Natural killer cell (primary cell): Measurements from ENCODE around the gene STUM. TPM values are rescaled to one million over a fixed set of nuclear protein-coding genes. Genes with fewer than 3 reads are reported as not detected.

Experiments used
- ATAC-seq, 3 donors: fragments of 150-1000 bp in 2 of 3; fragments of 200-7000 bp in 1 of 3; cut with Tn5 transposase; 1 replicate in 1 of 3; 2 replicates in 2 of 3; pipeline ENCODE4 v1.10.0; 2021; ENCODE audit warnings: mild to moderate bottlenecking in 2 of 3, moderate library complexity in 2 of 3
- DNase-seq, 2 donors: peaks; one replicate each; pipeline versions ENCODE4 v3.0.0 to v3.0.0-alpha.2; 2013 to 2021; ENCODE audit warnings: mixed read lengths in 1 of 2
- H3K27ac ChIP-seq: one replicate; pipeline ENCODE4 v1.5.1; 2013; ENCODE audit warnings: mild to moderate bottlenecking, low read length
- H3K27me3 ChIP-seq: one replicate; pipeline ENCODE4 v1.6.1; 2013; ENCODE audit warnings: low read length; ENCODE audit not compliant: control insufficient read depth, insufficient read depth
- H3K36me3 ChIP-seq: one replicate; pipeline ENCODE4 v1.6.1; 2013; ENCODE audit warnings: low read length; ENCODE audit not compliant: control insufficient read depth, insufficient read depth
- H3K4me1 ChIP-seq: one replicate; pipeline ENCODE4 v1.6.1; 2013; ENCODE audit warnings: low read length; ENCODE audit not compliant: control insufficient read depth, insufficient read depth
- H3K4me3 ChIP-seq: one replicate; pipeline ENCODE4 v1.5.1; 2013; ENCODE audit warnings: low read length
- H3K9me3 ChIP-seq: one replicate; pipeline ENCODE4 v1.6.1; 2013; ENCODE audit warnings: low read length; ENCODE audit not compliant: control insufficient read depth, insufficient read depth
- H3K27ac Mint-ChIP-seq, 2 donors: one replicate each; pipeline ENCODE4 v1.8.0; 2022; ENCODE audit warnings: mild to moderate bottlenecking in 2 of 2, mixed read lengths in 2 of 2, moderate library complexity in 1 of 2
- H3K27me3 Mint-ChIP-seq, 2 donors: one replicate each; pipeline ENCODE4 v1.8.0; 2022; ENCODE audit warnings: low read depth in 2 of 2, mixed read lengths in 2 of 2
- H3K36me3 Mint-ChIP-seq: one replicate; pipeline ENCODE4 v1.8.0; 2022; ENCODE audit warnings: mixed read lengths
- H3K4me1 Mint-ChIP-seq, 2 donors: one replicate each; pipeline ENCODE4 v1.8.0; 2022; ENCODE audit warnings: mixed read lengths in 2 of 2
- H3K4me3 Mint-ChIP-seq: one replicate; pipeline ENCODE4 v1.8.0; 2022; ENCODE audit warnings: mild to moderate bottlenecking, moderate library complexity, mixed read lengths
- H3K9me3 Mint-ChIP-seq, 2 donors: one replicate each; pipeline ENCODE4 v1.8.0; 2022; ENCODE audit warnings: mixed read lengths in 2 of 2
- CTCF ChIP-seq: fragments of 200-600 bp; IDR thresholded peaks from one replicate; pipeline ENCODE4 v1.8.0; 2022; ENCODE audit warnings: antibody characterized with exemption
- whole genome bisulfite sequencing: methylation state at CpG from one replicate; pipeline ENCODE4 v1.1.7; 2013; ENCODE audit warnings: missing lambda C conversion rate; ENCODE audit not compliant: insufficient coverage; 5-methylcytosine and 5-hydroxymethylcytosine counted together
- intact Hi-C: fragments of 100-400 bp; cut with micrococcal nuclease; formaldehyde crosslinking; loops from one replicate; pipeline ENCODE4 v1.14.2; 2022
- total RNA-seq, 4 donors: library from RNA; stranded (reverse); fragments of 120-200 nt in 1 of 4; gene quantifications; one replicate each; pipeline versions ENCODE4 v1.2.3 to v1.2.4, GENCODE V29; 2013 to 2022

Gene STUM
- total RNA-seq, 3 donors from 2014 or later (not counting 1 experiment from before 2014, with no cell fraction given) = not detected

GRCh38 chr1:226588484-226588883 is 39.9 kb downstream of the STUM start:
- Mint-ChIP-seq H3K4me3 (no peak overlapping the region), H3K36me3 (no peaks in the 10 kb centered on the region), H3K9me3 (no peaks in the 10 kb centered on the region), H3K27me3 (peaks cover 8% of the 10 kb centered on the region in 2 donors), H3K27ac (no peak overlapping the region), H3K4me1 (no peaks in the 10 kb centered on the region)
- no peak for TF ChIP-seq CTCF
- Histone ChIP-seq H3K36me3 (no peaks in the 10 kb centered on the region), H3K4me1 (no peaks in the 10 kb centered on the region), H3K27me3 (no peaks in the 10 kb centered on the region), H3K9me3 (no peaks in the 10 kb centered on the region), H3K4me3 (no peak overlapping the region), H3K27ac (no peak overlapping the region)
- no peak for ATAC-seq
- WGBS = 90% methylated on average over 2 of the region's 2 CpGs
- intact Hi-C loops = no loop called here
- no peak for DNase-seq

- no peak overlapping the region for H3K27ac Mint-ChIP-seq
- DNase-seq (no peak), ATAC-seq (no peak)
- no peak overlapping the region for H3K4me3 Mint-ChIP-seq
- no peaks in the 10 kb centered on the region for H3K36me3 Mint-ChIP-seq
- Histone ChIP-seq H3K9me3 (no peaks in the 10 kb centered on the region), H3K36me3 (no peaks in the 10 kb centered on the region), H3K4me3 (no peak overlapping the region), H3K27me3 (no peaks in the 10 kb centered on the region), H3K27ac (no peak overlapping the region), H3K4me1 (no peaks in the 10 kb centered on the region)
- H3K4me1 Mint-ChIP-seq = no peaks in the 10 kb centered on the region
- 85% methylated on average over 11 of the region's 11 CpGs for WGBS
- intact Hi-C loops = no loop called here
- H3K9me3 Mint-ChIP-seq = no peaks in the 10 kb centered on the region
- peaks cover 8% of the 10 kb centered on the region in 2 donors for H3K27me3 Mint-ChIP-seq
- TF ChIP-seq CTCF = no peak
Measured at GRCh38 chr1:226589008-226589733, 40.6 kb downstream of the STUM start.

GRCh38 chr1:226590614-226591013 is 42.0 kb downstream of the STUM start:
- TF ChIP-seq CTCF = no peak
- H3K9me3 Mint-ChIP-seq = no peaks in the 10 kb centered on the region
- intact Hi-C loops = no loop called here
- H3K4me3 Mint-ChIP-seq = no peak overlapping the region
- H3K27ac ChIP-seq = no peak overlapping the region
- no peaks in the 10 kb centered on the region for H3K36me3 Mint-ChIP-seq
- no peaks in the 10 kb centered on the region for H3K36me3 ChIP-seq
- no peaks in the 10 kb centered on the region for H3K27me3 ChIP-seq
- DNase-seq (no peak), ATAC-seq (no peak)
- no peak overlapping the region for H3K4me3 ChIP-seq
- 85% methylated on average over 7 of the region's 7 CpGs for WGBS
- no peaks in the 10 kb centered on the region for H3K4me1 Mint-ChIP-seq
- no peaks in the 10 kb centered on the region for H3K4me1 ChIP-seq
- peaks cover 8% of the 10 kb centered on the region in 2 donors for H3K27me3 Mint-ChIP-seq
- no peak overlapping the region for H3K27ac Mint-ChIP-seq
- no peaks in the 10 kb centered on the region for H3K9me3 ChIP-seq

- DNase-seq = no peak
Measured at GRCh38 chr1:226593541-226593940, 45.0 kb downstream of the STUM start.

More at GRCh38 chr1:226593541-226593940, 45.0 kb downstream of the STUM start:
- Mint-ChIP-seq H3K9me3 (no peaks in the 10 kb centered on the region), H3K4me1 (peaks cover 0 to 4% of the 10 kb centered on the region in 2 donors), H3K27ac (no peak overlapping the region), H3K27me3 (peaks cover 8 to 10% of the 10 kb centered on the region in 2 donors), H3K36me3 (no peaks in the 10 kb centered on the region), H3K4me3 (no peak overlapping the region)
- no peak for TF ChIP-seq CTCF
- no peak for ATAC-seq
- 87% methylated on average over 8 of the region's 8 CpGs for WGBS
- Histone ChIP-seq H3K9me3 (no peaks in the 10 kb centered on the region), H3K27ac (no peak overlapping the region), H3K36me3 (no peaks in the 10 kb centered on the region), H3K27me3 (no peaks in the 10 kb centered on the region), H3K4me1 (no peaks in the 10 kb centered on the region), H3K4me3 (no peak overlapping the region)
- intact Hi-C loops = no loop called here
